B cell (primary cell): ENCODE results near the gene DUS2. TPM values are rescaled to one million over a fixed set of nuclear protein-coding genes. Genes with fewer than 3 reads are reported as not detected.

Source experiments
- ATAC-seq: fragments of 200-7000 bp; cut with Tn5 transposase; one replicate; pipeline ENCODE4 v1.10.0; 2021; ENCODE audit warnings: low read depth, mild to moderate bottlenecking, moderate number of reproducible peaks, moderate library complexity
- CTCF ChIA-PET: fragments of 350-600 bp; sonication (Branson Sonifier 250); formaldehyde crosslinking; loops from one replicate; lab custom pipeline; 2021; ENCODE audit warnings: antibody characterized with exemption, inconsistent platforms; lab: Charles Lee
- POLR2A ChIA-PET: fragments of 350-600 bp; sonication (Branson Sonifier 250); formaldehyde crosslinking; loops from one replicate; lab custom pipeline; 2021; ENCODE audit warnings: antibody characterized with exemption; lab: Charles Lee
- DNase-seq: peaks from one replicate; pipeline ENCODE4 v3.0.0; 2013
- H2AFZ ChIP-seq: 2 replicates; pipeline ENCODE4 v1.6.1; 2012; ENCODE audit warnings: mild to moderate bottlenecking, low read depth, low read length; ENCODE audit not compliant: insufficient read depth, poor library complexity, severe bottlenecking
- H3K27ac ChIP-seq, 2 donors: 1 replicate in 1 of 2; 2 replicates in 1 of 2; pipeline ENCODE4 v1.5.1; 2012 to 2013; ENCODE audit warnings: low read length in 2 of 2, mild to moderate bottlenecking in 2 of 2, moderate library complexity in 1 of 2
- H3K27me3 ChIP-seq, 4 experiments: fragments of 200-600 bp in 1 of 4; sonication (generic) in 1 of 4; replicated peaks in 1 of 4; 1 replicate in 2 of 4; 2 replicates in 2 of 4; pipeline versions ENCODE4 v1.6.1 to v1.7.0; 2013 to 2016; ENCODE audit warnings: low read length in 3 of 4, mild to moderate bottlenecking in 2 of 4, mixed read lengths in 1 of 4, moderate library complexity in 1 of 4; ENCODE audit not compliant: insufficient read depth in 4 of 4, control insufficient read depth in 3 of 4; ENCODE audit errors: control extremely low read depth in 1 of 4
- H3K36me3 ChIP-seq, 2 experiments: replicated peaks in 1 of 2; 1 replicate in 1 of 2; 2 replicates in 1 of 2; pipeline versions ENCODE4 v1.6.1 to v1.7.1; 2013; ENCODE audit warnings: low read length in 1 of 2; ENCODE audit not compliant: insufficient read depth in 2 of 2, control insufficient read depth in 1 of 2; ENCODE audit errors: control extremely low read depth in 1 of 2, extremely low read depth in 1 of 2
- H3K4me1 ChIP-seq, 2 donors: fragments of 200-600 bp in 1 of 2; sonication (generic) in 1 of 2; 1 replicate in 1 of 2; 2 replicates in 1 of 2; pipeline versions ENCODE4 v1.5.1 to v1.6.1; 2013 to 2017; ENCODE audit warnings: low read length in 2 of 2; ENCODE audit not compliant: control insufficient read depth in 2 of 2, insufficient read depth in 2 of 2
- H3K4me2 ChIP-seq: replicated peaks from 2 replicates; pipeline ENCODE3; 2012; ENCODE audit warnings: mild to moderate bottlenecking, low read depth, low read length; ENCODE audit not compliant: poor library complexity, severe bottlenecking
- H3K4me3 ChIP-seq, 5 experiments: fragments of 200-600 bp in 1 of 5; sonication (generic) in 1 of 5; 1 replicate in 3 of 5; 2 replicates in 2 of 5; pipeline versions ENCODE4 v1.5.1 to v1.7.0; 2011 to 2016; ENCODE audit warnings: low read length in 4 of 5, mild to moderate bottlenecking in 4 of 5, low read depth in 2 of 5, control low read depth in 1 of 5, moderate library complexity in 1 of 5; ENCODE audit not compliant: insufficient read depth in 1 of 5; ENCODE audit errors: control extremely low read depth in 1 of 5, extremely low read depth in 1 of 5
- H3K79me2 ChIP-seq: fragments of 200-600 bp; sonication (generic); one replicate; pipeline ENCODE4 v1.6.0; 2016; ENCODE audit warnings: low read length; ENCODE audit not compliant: control insufficient read depth, insufficient read depth
- H3K9ac ChIP-seq: fragments of 200-600 bp; sonication (generic); 2 replicates; pipeline ENCODE4 v1.6.1; 2017; ENCODE audit warnings: mild to moderate bottlenecking, low read length, moderate library complexity
- H3K9me3 ChIP-seq, 3 donors: one replicate each; pipeline versions ENCODE4 v1.6.1 to v1.7.1; 2013; ENCODE audit warnings: low read length in 2 of 3; ENCODE audit not compliant: control insufficient read depth in 2 of 3, insufficient read depth in 1 of 3; ENCODE audit errors: control extremely low read depth in 1 of 3
- H4K20me1 ChIP-seq: 2 replicates; pipeline ENCODE4 v1.6.0; 2012; ENCODE audit warnings: mild to moderate bottlenecking, low read length; ENCODE audit not compliant: insufficient read depth, control insufficient read depth, poor library complexity, severe bottlenecking
- H3K27ac Mint-ChIP-seq: one replicate; pipeline ENCODE4 v1.8.0; 2021; ENCODE audit warnings: mixed read lengths
- H3K27me3 Mint-ChIP-seq: one replicate; pipeline ENCODE4 v1.8.0; 2021; ENCODE audit warnings: mixed read lengths
- H3K4me1 Mint-ChIP-seq: one replicate; pipeline ENCODE4 v1.8.0; 2021; ENCODE audit warnings: mixed read lengths
- H3K4me3 Mint-ChIP-seq: one replicate; pipeline ENCODE4 v1.8.0; 2021; ENCODE audit warnings: mixed read lengths
- H3K9me3 Mint-ChIP-seq: one replicate; pipeline ENCODE4 v1.8.0; 2022; ENCODE audit warnings: mixed read lengths; ENCODE audit not compliant: insufficient read depth
- EZH2 ChIP-seq: IDR thresholded peaks from 2 replicates; pipeline ENCODE4 v1.6.1; 2012; ENCODE audit warnings: borderline replicate concordance, low read depth, mild to moderate bottlenecking, moderate library complexity, low read length; ENCODE audit not compliant: insufficient read depth, poor library complexity, severe bottlenecking
- WGBS: methylation state at CpG from one replicate; pipeline ENCODE4 v1.1.5; 2013; ENCODE audit warnings: missing lambda C conversion rate; ENCODE audit not compliant: insufficient coverage; 5-methylcytosine and 5-hydroxymethylcytosine counted together
- intact Hi-C: fragments of 100-400 bp; cut with micrococcal nuclease; formaldehyde crosslinking; loops from one replicate; pipeline ENCODE4 v1.10.0; 2022
- polyA plus RNA-seq: library from polyadenylated mRNA; depleted of rRNA; stranded (reverse); fragments of >200 nt; gene quantifications from 2 replicates; pipeline ENCODE4 v1.2.3, GENCODE V29; 2012
- total RNA-seq, 2 donors: library from RNA; stranded (reverse); fragments of 120-200 nt in 1 of 2; gene quantifications; 1 replicate in 1 of 2; 2 replicates in 1 of 2; pipeline versions ENCODE4 v1.2.3 to v1.2.4, GENCODE V29; 2013 to 2022
- TF ChIP-seq, protein P1 (sequence below): fragments of 200-600 bp; IDR thresholded peaks from one replicate; pipeline ENCODE4 v1.8.0; 2022; ENCODE audit warnings: antibody characterized with exemption, mild to moderate bottlenecking

The DUS2 gene
- total and polyA plus RNA-seq, 2 donors (not counting 1 experiment from before 2014, with no cell fraction given) = 61.1 to 93.0 TPM

GRCh38 chr16:68046106-68046505 is 23.0 kb downstream of the DUS2 start:
- Histone ChIP-seq H3K4me3 (no peak overlapping the region), H3K9ac (no peak overlapping the region), H3K4me2 (no peak overlapping the region), H3K4me1 (peaks cover 16% of the 10 kb centered on the region in 2 donors), H4K20me1 (peaks cover 86% of the 10 kb centered on the region), H3K9me3 (no peaks in the 10 kb centered on the region), H3K27ac (no peak overlapping the region), H2AFZ (no peak overlapping the region), H3K27me3 (no peaks in the 10 kb centered on the region), H3K79me2 (peaks cover 98% of the 10 kb centered on the region), H3K36me3 (peaks cover 15 to 64% of the 10 kb centered on the region in 2 experiments)
- TF ChIP-seq, protein P1, sequence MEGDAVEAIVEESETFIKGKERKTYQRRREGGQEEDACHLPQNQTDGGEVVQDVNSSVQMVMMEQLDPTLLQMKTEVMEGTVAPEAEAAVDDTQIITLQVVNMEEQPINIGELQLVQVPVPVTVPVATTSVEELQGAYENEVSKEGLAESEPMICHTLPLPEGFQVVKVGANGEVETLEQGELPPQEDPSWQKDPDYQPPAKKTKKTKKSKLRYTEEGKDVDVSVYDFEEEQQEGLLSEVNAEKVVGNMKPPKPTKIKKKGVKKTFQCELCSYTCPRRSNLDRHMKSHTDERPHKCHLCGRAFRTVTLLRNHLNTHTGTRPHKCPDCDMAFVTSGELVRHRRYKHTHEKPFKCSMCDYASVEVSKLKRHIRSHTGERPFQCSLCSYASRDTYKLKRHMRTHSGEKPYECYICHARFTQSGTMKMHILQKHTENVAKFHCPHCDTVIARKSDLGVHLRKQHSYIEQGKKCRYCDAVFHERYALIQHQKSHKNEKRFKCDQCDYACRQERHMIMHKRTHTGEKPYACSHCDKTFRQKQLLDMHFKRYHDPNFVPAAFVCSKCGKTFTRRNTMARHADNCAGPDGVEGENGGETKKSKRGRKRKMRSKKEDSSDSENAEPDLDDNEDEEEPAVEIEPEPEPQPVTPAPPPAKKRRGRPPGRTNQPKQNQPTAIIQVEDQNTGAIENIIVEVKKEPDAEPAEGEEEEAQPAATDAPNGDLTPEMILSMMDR = no peak
- TF ChIP-seq EZH2 = no peak
- ChIA-PET CTCF (interaction anchor here (0.8 to 9.9 kb wide), 4 partner anchors 39 to 163 kb away, joined by 3 to 320 read pairs (median 10); partner anchors contain the start of genes DPEP2, DPEP3, NFATC3 and NRN1L), POLR2A (interaction anchor here (0.7 kb wide), 1 partner anchor 307 kb away, joined by 4 read pairs; no protein-coding TSS in a partner anchor)
- ATAC-seq (no peak), DNase-seq (no peak)
- Mint-ChIP-seq H3K4me1 (peaks cover 49% of the 10 kb centered on the region), H3K4me3 (no peak overlapping the region), H3K27me3 (no peaks in the 10 kb centered on the region), H3K9me3 (no peaks in the 10 kb centered on the region), H3K27ac (peak overlapping the region; percentile 8)
- 94% methylated on average over 3 of the region's 7 CpGs for WGBS
- intact Hi-C loops = no loop called here

GRCh38 chr16:68047987-68048386 is 24.9 kb downstream of the DUS2 start:
- no peak for DNase-seq
- H3K27ac Mint-ChIP-seq = peak overlapping the region; percentile 32
- peaks cover 98% of the 10 kb centered on the region for H3K79me2 ChIP-seq

More at GRCh38 chr16:68047987-68048386, 24.9 kb downstream of the DUS2 start:
- H2AFZ ChIP-seq = no peak overlapping the region
- peaks cover 17 to 67% of the 10 kb centered on the region in 2 experiments for H3K36me3 ChIP-seq
- ChIA-PET CTCF (interaction anchor here (0.7 to 3.3 kb wide), 3 partner anchors 16 to 233 kb away, joined by 3 to 15 read pairs (median 4); partner anchors contain the start of gene NRN1L), POLR2A (interaction anchor here (0.6 kb wide), 1 partner anchor 19 kb away, joined by 3 read pairs; no protein-coding TSS in a partner anchor)
- H3K9ac ChIP-seq = no peak overlapping the region
- H3K27ac ChIP-seq = no peak overlapping the region
- no peaks in the 10 kb centered on the region for H3K27me3 ChIP-seq
- Mint-ChIP-seq H3K27me3 (no peaks in the 10 kb centered on the region), H3K4me1 (peaks cover 43% of the 10 kb centered on the region), H3K4me3 (no peak overlapping the region), H3K9me3 (no peaks in the 10 kb centered on the region)
- TF ChIP-seq EZH2 = no peak
- no peak overlapping the region for H3K4me3 ChIP-seq
- peaks cover 5 to 8% of the 10 kb centered on the region in 2 donors for H3K4me1 ChIP-seq
- WGBS = 90% methylated on average over 2 of the region's 2 CpGs
- no peaks in the 10 kb centered on the region for H3K9me3 ChIP-seq
- intact Hi-C loops = no loop called here
- H4K20me1 ChIP-seq = peaks cover 84% of the 10 kb centered on the region
- no peak overlapping the region for H3K4me2 ChIP-seq
- no peak for ATAC-seq
